B cell (primary cell): ENCODE results near the gene NEURL2. TPM values are rescaled to one million over a fixed set of nuclear protein-coding genes. Genes with fewer than 3 reads are reported as not detected.

ENCODE experiments used
- ATAC-seq: fragments of 200-7000 bp; cut with Tn5 transposase; one replicate; pipeline ENCODE4 v1.10.0; 2021; ENCODE audit warnings: low read depth, mild to moderate bottlenecking, moderate number of reproducible peaks, moderate library complexity
- CTCF ChIA-PET: fragments of 350-600 bp; sonication (Branson Sonifier 250); formaldehyde crosslinking; loops from one replicate; lab custom pipeline; 2021; ENCODE audit warnings: antibody characterized with exemption, inconsistent platforms; lab: Charles Lee
- POLR2A ChIA-PET: fragments of 350-600 bp; sonication (Branson Sonifier 250); formaldehyde crosslinking; loops from one replicate; lab custom pipeline; 2021; ENCODE audit warnings: antibody characterized with exemption; lab: Charles Lee
- DNase-seq: peaks from one replicate; pipeline ENCODE4 v3.0.0; 2013
- H2AFZ ChIP-seq: 2 replicates; pipeline ENCODE4 v1.6.1; 2012; ENCODE audit warnings: mild to moderate bottlenecking, low read depth, low read length; ENCODE audit not compliant: insufficient read depth, poor library complexity, severe bottlenecking
- H3K27ac ChIP-seq, 2 donors: 1 replicate in 1 of 2; 2 replicates in 1 of 2; pipeline ENCODE4 v1.5.1; 2012 to 2013; ENCODE audit warnings: low read length in 2 of 2, mild to moderate bottlenecking in 2 of 2, moderate library complexity in 1 of 2
- H3K27me3 ChIP-seq, 4 experiments: fragments of 200-600 bp in 1 of 4; sonication (generic) in 1 of 4; replicated peaks in 1 of 4; 1 replicate in 2 of 4; 2 replicates in 2 of 4; pipeline versions ENCODE4 v1.6.1 to v1.7.0; 2013 to 2016; ENCODE audit warnings: low read length in 3 of 4, mild to moderate bottlenecking in 2 of 4, mixed read lengths in 1 of 4, moderate library complexity in 1 of 4; ENCODE audit not compliant: insufficient read depth in 4 of 4, control insufficient read depth in 3 of 4; ENCODE audit errors: control extremely low read depth in 1 of 4
- H3K36me3 ChIP-seq, 2 experiments: replicated peaks in 1 of 2; 1 replicate in 1 of 2; 2 replicates in 1 of 2; pipeline versions ENCODE4 v1.6.1 to v1.7.1; 2013; ENCODE audit warnings: low read length in 1 of 2; ENCODE audit not compliant: insufficient read depth in 2 of 2, control insufficient read depth in 1 of 2; ENCODE audit errors: control extremely low read depth in 1 of 2, extremely low read depth in 1 of 2
- H3K4me1 ChIP-seq, 2 donors: fragments of 200-600 bp in 1 of 2; sonication (generic) in 1 of 2; 1 replicate in 1 of 2; 2 replicates in 1 of 2; pipeline versions ENCODE4 v1.5.1 to v1.6.1; 2013 to 2017; ENCODE audit warnings: low read length in 2 of 2; ENCODE audit not compliant: control insufficient read depth in 2 of 2, insufficient read depth in 2 of 2
- H3K4me2 ChIP-seq: replicated peaks from 2 replicates; pipeline ENCODE3; 2012; ENCODE audit warnings: mild to moderate bottlenecking, low read depth, low read length; ENCODE audit not compliant: poor library complexity, severe bottlenecking
- H3K4me3 ChIP-seq, 5 experiments: fragments of 200-600 bp in 1 of 5; sonication (generic) in 1 of 5; 1 replicate in 3 of 5; 2 replicates in 2 of 5; pipeline versions ENCODE4 v1.5.1 to v1.7.0; 2011 to 2016; ENCODE audit warnings: low read length in 4 of 5, mild to moderate bottlenecking in 4 of 5, low read depth in 2 of 5, control low read depth in 1 of 5, moderate library complexity in 1 of 5; ENCODE audit not compliant: insufficient read depth in 1 of 5; ENCODE audit errors: control extremely low read depth in 1 of 5, extremely low read depth in 1 of 5
- H3K79me2 ChIP-seq: fragments of 200-600 bp; sonication (generic); one replicate; pipeline ENCODE4 v1.6.0; 2016; ENCODE audit warnings: low read length; ENCODE audit not compliant: control insufficient read depth, insufficient read depth
- H3K9ac ChIP-seq: fragments of 200-600 bp; sonication (generic); 2 replicates; pipeline ENCODE4 v1.6.1; 2017; ENCODE audit warnings: mild to moderate bottlenecking, low read length, moderate library complexity
- H3K9me3 ChIP-seq, 3 donors: one replicate each; pipeline versions ENCODE4 v1.6.1 to v1.7.1; 2013; ENCODE audit warnings: low read length in 2 of 3; ENCODE audit not compliant: control insufficient read depth in 2 of 3, insufficient read depth in 1 of 3; ENCODE audit errors: control extremely low read depth in 1 of 3
- H4K20me1 ChIP-seq: 2 replicates; pipeline ENCODE4 v1.6.0; 2012; ENCODE audit warnings: mild to moderate bottlenecking, low read length; ENCODE audit not compliant: insufficient read depth, control insufficient read depth, poor library complexity, severe bottlenecking
- H3K27ac Mint-ChIP-seq: one replicate; pipeline ENCODE4 v1.8.0; 2021; ENCODE audit warnings: mixed read lengths
- H3K27me3 Mint-ChIP-seq: one replicate; pipeline ENCODE4 v1.8.0; 2021; ENCODE audit warnings: mixed read lengths
- H3K4me1 Mint-ChIP-seq: one replicate; pipeline ENCODE4 v1.8.0; 2021; ENCODE audit warnings: mixed read lengths
- H3K4me3 Mint-ChIP-seq: one replicate; pipeline ENCODE4 v1.8.0; 2021; ENCODE audit warnings: mixed read lengths
- H3K9me3 Mint-ChIP-seq: one replicate; pipeline ENCODE4 v1.8.0; 2022; ENCODE audit warnings: mixed read lengths; ENCODE audit not compliant: insufficient read depth
- EZH2 ChIP-seq: IDR thresholded peaks from 2 replicates; pipeline ENCODE4 v1.6.1; 2012; ENCODE audit warnings: borderline replicate concordance, low read depth, mild to moderate bottlenecking, moderate library complexity, low read length; ENCODE audit not compliant: insufficient read depth, poor library complexity, severe bottlenecking
- WGBS: methylation state at CpG from one replicate; pipeline ENCODE4 v1.1.5; 2013; ENCODE audit warnings: missing lambda C conversion rate; ENCODE audit not compliant: insufficient coverage; 5-methylcytosine and 5-hydroxymethylcytosine counted together
- intact Hi-C: fragments of 100-400 bp; cut with micrococcal nuclease; formaldehyde crosslinking; loops from one replicate; pipeline ENCODE4 v1.10.0; 2022
- polyA plus RNA-seq: library from polyadenylated mRNA; depleted of rRNA; stranded (reverse); fragments of >200 nt; gene quantifications from 2 replicates; pipeline ENCODE4 v1.2.3, GENCODE V29; 2012
- total RNA-seq, 2 donors: library from RNA; stranded (reverse); fragments of 120-200 nt in 1 of 2; gene quantifications; 1 replicate in 1 of 2; 2 replicates in 1 of 2; pipeline versions ENCODE4 v1.2.3 to v1.2.4, GENCODE V29; 2013 to 2022
- TF ChIP-seq, protein P1 (sequence below): fragments of 200-600 bp; IDR thresholded peaks from one replicate; pipeline ENCODE4 v1.8.0; 2022; ENCODE audit warnings: antibody characterized with exemption, mild to moderate bottlenecking

Gene NEURL2
- total and polyA plus RNA-seq, 2 donors (not counting 1 experiment from before 2014, with no cell fraction given): 3.3 to 5.4 TPM

DNA sequence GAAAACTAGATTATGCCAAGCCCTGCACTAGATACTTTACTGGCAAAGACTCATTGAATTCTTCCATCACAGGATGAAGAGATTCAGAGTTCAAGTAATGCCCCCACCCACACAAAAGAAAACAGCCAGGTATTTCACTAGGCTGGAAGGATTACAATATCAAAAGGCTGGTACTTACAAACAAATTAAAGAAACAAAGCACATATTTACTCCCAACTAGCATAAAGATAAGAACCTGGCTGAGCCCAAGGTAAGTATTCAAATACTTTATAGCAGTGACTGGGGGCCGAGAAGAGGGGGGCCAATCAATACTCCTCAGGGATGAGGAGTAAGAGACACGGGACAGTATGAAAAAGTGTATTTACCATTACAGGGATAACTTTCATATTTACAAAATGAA, 37.5 kb downstream of the NEURL2 start:
- peaks cover 0 to 3% (median 0%) of the 10 kb centered on the region in 3 donors for H3K9me3 ChIP-seq
- no peaks in the 10 kb centered on the region for H3K27me3 ChIP-seq
- no peak for TF ChIP-seq EZH2
- TF ChIP-seq, protein P1, sequence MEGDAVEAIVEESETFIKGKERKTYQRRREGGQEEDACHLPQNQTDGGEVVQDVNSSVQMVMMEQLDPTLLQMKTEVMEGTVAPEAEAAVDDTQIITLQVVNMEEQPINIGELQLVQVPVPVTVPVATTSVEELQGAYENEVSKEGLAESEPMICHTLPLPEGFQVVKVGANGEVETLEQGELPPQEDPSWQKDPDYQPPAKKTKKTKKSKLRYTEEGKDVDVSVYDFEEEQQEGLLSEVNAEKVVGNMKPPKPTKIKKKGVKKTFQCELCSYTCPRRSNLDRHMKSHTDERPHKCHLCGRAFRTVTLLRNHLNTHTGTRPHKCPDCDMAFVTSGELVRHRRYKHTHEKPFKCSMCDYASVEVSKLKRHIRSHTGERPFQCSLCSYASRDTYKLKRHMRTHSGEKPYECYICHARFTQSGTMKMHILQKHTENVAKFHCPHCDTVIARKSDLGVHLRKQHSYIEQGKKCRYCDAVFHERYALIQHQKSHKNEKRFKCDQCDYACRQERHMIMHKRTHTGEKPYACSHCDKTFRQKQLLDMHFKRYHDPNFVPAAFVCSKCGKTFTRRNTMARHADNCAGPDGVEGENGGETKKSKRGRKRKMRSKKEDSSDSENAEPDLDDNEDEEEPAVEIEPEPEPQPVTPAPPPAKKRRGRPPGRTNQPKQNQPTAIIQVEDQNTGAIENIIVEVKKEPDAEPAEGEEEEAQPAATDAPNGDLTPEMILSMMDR: no peak
- DNase-seq (no peak), ATAC-seq (no peak)
- H3K79me2 ChIP-seq: peaks cover 61% of the 10 kb centered on the region
- Mint-ChIP-seq H3K4me3 (no peak overlapping the region), H3K9me3 (no peaks in the 10 kb centered on the region), H3K4me1 (peaks cover 30% of the 10 kb centered on the region), H3K27ac (no peak overlapping the region), H3K27me3 (no peaks in the 10 kb centered on the region)
- no peak overlapping the region for H3K9ac ChIP-seq
- no peak overlapping the region for H3K27ac ChIP-seq
- peaks cover 17 to 29% of the 10 kb centered on the region in 2 donors for H3K4me1 ChIP-seq
- no peaks in the 10 kb centered on the region for H4K20me1 ChIP-seq
- H3K4me2 ChIP-seq: no peak overlapping the region
- POLR2A ChIA-PET: no interaction called here
- peaks cover 0 to 40% of the 10 kb centered on the region in 2 experiments for H3K36me3 ChIP-seq
- CTCF ChIA-PET: interaction anchor here (1.8 kb wide), 1 partner anchor 55 kb away, joined by 3 read pairs; no protein-coding TSS in a partner anchor
- H2AFZ ChIP-seq: no peak overlapping the region
- no CpG with 5 or more reads among the region's 2 CpGs for WGBS
- H3K4me3 ChIP-seq: no peak overlapping the region
- intact Hi-C loops: no loop called here

DNA sequence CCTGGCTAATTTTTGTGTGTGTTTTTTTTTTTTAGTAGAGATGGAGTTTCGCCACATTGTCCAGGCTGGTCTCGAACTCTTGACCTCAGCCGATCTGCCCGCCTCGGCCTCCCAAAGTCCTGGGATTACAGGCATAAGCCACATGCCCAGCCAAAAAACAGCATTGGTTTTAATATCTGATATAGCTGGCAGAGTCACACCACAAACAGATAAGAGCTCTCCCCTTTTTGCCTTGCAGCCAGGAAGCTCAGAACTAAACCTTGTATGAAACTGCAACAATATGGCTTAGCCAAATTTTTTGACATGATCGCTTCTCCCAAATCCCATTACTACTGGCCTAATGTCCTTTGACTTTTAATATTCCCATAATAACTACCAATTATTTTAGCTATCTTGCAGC, 38.7 kb downstream of the NEURL2 start:
- no peak overlapping the region for H3K4me3 ChIP-seq
- no peaks in the 10 kb centered on the region for H4K20me1 ChIP-seq
- H3K36me3 ChIP-seq: peaks cover 0 to 47% of the 10 kb centered on the region in 2 experiments
- ATAC-seq (no peak), DNase-seq (no peak)
- Mint-ChIP-seq H3K4me1 (peaks cover 20% of the 10 kb centered on the region), H3K27me3 (no peaks in the 10 kb centered on the region), H3K9me3 (no peaks in the 10 kb centered on the region), H3K4me3 (no peak overlapping the region), H3K27ac (no peak overlapping the region)
- ChIA-PET POLR2A (no interaction called here), CTCF (interaction anchor here (1.8 kb wide), 1 partner anchor 54 kb away, joined by 3 read pairs; no protein-coding TSS in a partner anchor)
- no peaks in the 10 kb centered on the region for H3K27me3 ChIP-seq
- intact Hi-C loops: no loop called here
- no peak overlapping the region for H3K9ac ChIP-seq
- TF ChIP-seq EZH2: no peak
- TF ChIP-seq, protein P1: no peak
- no peak overlapping the region for H3K27ac ChIP-seq
- no peak overlapping the region for H2AFZ ChIP-seq
- peaks cover 52% of the 10 kb centered on the region for H3K79me2 ChIP-seq
- 100% methylated on average over 4 of the region's 6 CpGs for WGBS
- peaks cover 11 to 19% of the 10 kb centered on the region in 2 donors for H3K4me1 ChIP-seq
- H3K4me2 ChIP-seq: no peak overlapping the region
- no peaks in the 10 kb centered on the region for H3K9me3 ChIP-seq
